ENCODE measurements around the gene RNF223.
A peak's percentile ranks its signal among the peaks of the same experiment; 100 is the strongest.
"Not testable (repeated sequence)": the region's sequence is repeated elsewhere in the genome, so short reads cannot be mapped to it uniquely, and the experiment has no call there.

RNF223 gene

DNA sequence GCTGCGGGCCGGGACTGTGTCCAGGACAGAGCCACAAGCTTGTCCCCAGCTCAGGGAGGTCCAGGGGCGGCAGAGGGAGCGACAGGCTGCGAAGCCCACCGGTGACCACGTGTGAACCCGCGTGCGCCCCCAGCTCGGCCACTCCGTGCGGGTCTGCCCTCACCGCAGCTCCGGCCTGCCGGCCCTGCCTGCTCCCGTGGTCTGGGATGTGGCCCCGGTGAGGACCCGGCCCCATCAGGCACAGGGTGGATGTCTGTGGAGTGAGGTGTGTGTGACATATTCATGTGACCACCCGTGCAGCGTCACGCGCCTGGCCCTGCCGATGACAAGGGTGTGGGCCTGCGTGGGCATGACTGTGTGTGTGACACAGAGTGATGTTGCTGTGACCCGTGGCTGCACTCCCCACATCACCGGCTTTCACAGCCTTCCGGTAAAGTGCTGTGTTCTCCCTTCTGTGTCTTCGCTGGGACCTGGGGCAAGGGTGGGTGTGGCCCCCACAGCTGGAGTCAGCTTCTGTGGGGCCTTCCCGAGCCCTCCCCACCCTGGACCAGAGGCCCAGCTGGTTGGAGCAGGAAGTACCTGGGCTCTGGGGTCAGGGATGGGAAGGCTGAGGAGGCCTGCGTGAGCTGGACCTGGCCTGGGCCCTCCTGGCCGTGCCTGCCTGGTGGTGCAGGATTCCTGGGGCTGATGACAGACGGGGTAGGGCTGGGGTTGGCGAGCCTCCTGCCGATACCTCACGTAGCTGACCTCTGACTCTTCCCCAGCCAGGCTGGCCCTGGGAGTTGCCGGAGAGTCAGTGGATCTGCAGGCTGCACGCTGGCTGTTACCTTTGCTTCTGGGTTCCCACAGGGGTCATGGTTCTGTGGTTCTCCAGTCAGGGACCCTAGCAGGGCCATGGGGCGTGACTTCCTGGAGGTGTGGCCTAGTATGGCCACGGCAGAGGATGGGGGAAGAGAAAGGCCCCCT, 4.1 kb downstream of the RNF223 start:
- DNase-seq = no peak

DNA sequence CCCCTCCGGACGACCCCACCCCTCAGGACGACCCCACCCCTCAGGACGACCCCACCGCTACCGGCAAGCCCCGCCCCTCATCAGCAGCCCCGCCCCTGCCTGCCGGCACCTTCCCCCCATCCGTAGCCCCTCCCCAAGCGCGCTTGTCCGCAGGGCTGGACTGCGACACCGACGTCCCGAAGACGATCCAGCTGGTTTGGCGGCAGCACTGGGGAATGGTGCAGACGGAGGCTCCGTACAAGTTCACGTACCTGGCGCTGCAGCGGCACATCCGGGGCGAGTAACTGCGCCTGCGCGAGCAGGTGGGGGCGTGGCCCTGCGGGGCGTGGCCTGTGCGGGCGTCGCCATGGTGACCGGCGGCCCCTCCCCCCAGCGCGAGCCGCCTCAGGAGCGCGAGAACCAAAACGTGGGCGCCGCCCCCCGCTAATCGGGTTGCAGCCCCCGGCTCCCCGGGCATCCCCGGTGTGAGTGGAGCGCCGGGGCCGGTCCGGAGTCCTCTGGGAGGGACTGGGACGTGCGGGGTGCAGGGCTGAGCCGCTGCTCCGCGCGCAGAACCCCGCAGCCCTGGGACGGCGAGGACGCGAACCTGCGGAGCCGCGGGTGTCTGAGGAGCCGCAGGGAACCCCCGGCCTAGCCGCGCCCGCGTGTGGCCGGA, 4.9 kb downstream of the RNF223 start:
- DNase-seq = peak; percentile 9

DNA sequence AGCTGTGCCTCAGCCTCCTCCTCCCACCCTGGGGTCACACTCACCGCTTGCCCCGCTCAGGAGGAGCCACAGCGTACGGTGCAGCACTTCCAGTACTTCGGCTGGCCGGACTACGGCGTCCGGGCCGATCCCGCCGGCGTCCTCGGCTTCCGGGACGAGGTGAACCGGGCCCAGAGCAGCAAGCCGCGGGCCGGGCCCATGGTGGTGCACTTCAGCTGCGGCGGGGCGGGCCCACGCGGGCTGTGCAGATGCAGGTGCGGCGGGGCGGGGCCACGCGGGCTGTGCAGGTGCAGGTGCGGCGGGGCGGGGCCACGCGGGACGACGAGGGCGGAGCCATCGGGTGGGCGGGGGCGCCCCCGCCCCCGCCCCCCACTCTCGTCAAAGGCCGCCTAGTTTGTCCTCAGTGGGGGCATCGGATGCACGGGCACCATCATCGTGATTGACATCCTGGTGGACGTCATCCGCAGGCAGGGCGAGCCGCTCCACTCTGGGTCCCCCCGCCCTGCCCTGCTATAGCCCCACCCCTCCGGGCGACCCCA, 5.5 kb downstream of the RNF223 start:
- DNase-seq = no peak

DNA sequence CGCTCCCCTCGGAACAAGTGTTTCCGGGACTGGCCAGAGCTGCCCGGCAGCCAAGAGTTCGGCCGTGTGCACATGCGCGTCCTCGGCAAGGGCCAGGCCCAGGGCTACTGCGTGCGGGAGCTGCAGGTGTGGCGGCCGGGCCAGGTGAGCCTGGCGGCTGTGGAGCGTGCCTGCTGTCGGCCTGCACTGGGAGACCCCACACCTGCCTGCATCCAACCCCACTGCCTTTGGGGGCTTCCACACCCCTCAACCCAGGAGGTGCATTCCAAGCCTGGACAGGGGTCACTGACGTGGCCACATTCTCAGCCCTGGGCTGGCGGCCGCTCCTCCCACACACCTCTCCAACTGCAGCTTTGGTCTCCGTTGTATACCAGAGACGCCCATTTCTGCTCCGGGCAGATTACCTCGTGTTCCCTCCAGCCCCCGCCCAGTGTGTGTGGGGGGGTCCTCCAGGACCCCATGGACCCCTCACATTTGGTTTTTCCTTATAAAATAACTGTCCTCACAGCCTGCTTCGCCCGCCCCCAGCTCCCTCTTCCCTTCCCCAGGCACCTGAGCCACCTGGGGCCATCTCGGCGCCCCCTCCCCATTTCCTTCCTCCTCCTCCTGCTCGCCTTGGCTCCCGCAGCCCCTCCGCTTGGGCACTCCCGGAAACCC, 6.1 kb downstream of the RNF223 start:
- DNase-seq = no peak

DNA sequence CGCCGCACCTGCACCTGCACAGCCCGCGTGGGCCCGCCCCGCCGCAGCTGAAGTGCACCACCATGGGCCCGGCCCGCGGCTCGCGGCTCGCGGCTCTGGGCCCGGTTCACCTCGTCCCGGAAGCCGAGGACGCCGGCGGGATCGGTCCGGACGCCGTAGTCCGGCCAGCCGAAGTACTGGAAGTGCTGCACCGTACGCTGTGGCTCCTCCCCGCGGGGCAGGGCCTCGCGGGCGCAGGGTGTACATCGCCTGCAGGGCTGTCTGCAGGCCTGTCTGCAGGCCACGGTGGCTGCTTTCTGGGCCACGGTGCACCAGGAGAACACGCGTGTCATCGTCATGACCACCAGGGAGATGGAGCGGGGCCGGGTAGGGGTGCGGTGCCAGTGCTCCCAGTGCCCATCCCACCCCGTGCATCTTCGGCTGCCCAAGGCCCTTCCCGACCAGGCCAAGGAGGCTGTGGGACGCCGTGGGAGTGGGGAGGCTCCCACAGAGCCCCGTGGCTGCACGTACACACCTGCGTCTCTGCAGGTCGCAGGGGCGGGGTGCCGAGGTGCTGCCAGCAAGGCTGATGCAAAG, 6.7 kb downstream of the RNF223 start:
- DNase-seq = no peak

DNA sequence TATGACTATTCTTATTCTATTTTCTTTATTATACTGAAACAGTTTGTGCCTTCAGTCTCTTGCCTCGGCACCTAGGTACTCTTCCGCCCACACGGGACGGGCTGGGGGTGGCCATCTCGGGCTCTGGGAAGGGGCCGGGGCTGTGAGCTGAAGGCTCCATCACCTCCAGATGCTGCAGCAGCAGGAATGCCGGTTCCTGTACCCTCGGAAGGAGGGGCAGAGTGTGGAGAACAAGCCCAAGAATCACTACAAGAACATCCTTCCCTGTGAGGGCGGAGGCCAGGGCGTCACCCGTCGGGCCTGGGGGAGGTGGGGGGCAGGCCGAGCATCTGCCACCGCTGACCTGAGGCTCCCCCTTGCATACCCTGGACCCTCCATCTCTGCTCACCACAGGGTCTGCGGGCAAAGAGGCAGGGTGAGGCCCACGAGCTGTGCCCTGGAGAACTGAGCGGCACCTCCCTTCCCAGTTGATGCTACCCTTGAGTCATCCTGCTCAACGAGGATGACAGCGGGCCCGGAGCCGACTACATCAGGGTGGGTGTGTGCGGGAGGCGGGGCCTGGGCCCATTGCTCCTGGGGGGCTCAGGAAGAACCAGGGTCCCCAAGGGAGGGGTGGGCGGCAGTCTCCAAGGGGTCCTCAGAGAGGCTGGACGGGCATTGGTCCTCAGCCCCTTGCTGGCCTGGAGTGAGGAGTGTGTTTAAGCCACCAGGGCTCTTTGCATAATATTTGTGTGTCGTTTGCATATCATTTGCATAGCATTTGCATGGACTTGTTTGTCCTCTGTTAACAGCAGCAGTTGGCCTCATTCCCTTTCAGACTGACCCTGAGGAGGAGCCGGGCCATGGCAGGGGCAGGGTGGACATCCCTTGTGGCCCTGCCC, 7.5 kb downstream of the RNF223 start:
- DNase-seq = no peak

DNA sequence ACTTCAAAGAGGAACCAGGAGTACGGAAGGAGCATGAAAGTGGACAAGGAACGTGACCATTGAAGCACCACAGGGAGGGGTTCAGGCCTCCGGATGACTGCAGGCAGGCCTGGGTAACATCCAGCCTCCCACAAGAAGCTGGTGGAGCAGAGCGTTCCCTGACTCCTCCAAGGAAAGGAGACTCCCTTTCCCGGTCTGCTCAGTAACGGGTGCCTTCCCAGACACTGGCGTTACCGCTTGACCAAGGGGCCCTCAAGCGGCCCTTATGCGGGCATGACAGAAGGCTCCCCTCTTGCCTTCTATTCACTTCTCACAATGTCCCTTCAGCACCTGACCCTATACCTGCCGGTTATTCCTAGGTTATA, 8.2 kb downstream of the RNF223 start:
- DNase-seq = not testable (repeated sequence)

DNA sequence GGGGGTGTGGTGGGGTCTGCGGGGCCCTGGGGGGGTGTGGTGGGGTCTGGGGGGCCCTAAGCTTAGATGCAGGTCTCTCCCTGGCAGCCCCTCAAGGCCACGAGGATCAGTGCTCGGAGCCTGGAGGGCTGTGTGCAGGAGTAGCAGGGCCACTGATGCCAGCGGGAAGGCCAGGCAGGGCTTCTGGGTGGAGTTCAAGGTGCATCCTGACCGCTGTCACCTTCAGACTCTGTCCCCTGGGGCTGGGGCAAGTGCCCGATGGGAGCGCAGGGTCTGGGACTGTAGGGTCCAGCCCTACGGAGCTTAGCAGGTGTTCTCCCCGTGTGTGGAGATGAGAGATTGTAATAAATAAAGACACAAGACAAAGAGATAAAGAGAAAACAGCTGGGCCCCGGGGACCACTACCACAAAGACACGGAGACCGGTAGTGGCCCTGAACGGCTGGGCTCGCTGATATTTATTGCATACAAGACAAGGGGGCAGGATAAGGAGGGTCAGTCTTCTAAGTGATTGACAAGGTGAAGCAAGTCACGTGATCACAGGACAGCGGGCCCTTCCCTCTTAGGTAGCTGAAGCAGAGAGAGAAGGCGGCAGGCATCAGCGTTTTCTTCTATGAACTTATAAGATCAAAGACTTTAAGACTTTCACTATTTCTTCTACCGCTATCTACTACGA, 8.7 kb downstream of the RNF223 start:
- DNase-seq = no peak

DNA sequence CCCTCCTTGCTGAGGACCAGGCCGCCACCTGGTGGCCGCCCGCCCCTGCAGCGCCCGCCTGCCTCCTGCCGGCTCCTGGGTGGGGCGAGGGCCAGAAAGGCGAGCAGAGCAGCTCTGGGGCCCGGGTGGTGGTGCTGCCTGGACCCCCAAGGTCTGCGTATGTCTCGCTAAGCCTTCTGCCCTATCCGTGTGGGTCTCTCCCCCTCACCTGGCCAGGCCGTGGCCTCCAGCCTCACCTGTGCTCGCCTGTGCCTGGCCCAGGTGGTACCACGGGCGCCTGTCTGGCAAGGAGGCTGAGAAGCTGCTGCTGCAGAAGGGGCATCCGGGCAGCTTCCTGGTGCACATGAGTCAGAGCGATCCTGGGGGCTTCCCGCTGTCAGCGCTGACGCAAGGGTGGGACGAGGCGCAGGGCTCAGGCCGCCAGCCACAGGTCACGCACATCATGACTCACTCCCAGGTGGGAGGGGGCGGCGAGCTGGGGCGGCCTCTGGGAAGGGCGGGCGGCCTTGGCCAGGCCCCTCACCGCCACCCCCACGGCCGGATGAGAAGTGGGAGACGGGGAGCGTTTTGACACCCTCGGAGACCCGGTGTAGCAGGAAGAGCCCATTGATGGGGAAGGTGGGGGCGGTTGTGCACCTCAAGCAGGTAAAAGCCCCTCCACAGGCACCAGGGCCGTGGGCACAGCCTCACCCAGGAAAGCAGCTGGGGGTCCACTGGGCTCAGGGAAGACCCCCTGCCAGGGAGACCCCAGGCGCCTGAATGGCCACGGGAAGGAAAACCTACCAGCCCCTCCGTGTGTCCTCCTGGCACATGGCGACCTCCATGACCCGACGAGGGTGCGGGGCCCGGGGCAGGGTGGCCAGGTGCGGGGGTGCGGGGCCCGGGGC, 9.9 kb downstream of the RNF223 start:
- DNase-seq = no peak

DNA sequence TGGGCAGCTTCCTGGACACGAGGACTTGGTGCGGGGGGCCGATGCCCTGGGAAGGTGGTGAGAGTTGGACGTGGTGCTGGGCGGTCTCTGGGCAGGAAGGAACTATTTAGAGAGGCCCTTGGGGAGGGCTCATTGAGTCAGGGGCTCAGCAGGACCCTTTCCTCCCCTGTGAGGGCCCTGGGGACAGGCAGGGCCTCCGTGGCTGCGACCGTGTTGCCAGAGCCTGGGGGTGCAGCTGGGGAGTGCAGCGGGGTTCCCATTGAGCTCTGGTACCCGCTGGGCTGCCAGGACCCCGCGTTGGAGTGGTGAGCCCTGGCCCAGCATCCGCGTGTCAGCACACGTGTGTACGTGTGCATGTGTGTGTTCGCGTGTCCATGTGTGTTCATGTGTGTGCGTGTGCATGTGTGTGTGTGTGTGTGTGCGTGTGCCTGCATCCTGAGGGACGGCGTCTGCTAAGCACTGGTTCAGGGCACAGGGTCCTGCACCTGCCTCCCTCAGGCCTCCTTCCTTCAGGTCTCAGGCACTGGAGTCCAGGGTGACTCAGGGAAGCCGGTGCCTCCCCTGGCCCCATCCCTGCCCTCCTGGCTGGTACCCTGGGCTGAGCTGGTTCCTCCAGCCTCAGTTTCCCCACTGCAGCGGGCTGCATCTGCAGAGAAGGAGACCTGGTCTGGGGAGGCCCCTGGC, 10.7 kb downstream of the RNF223 start:
- DNase-seq = no peak

DNA sequence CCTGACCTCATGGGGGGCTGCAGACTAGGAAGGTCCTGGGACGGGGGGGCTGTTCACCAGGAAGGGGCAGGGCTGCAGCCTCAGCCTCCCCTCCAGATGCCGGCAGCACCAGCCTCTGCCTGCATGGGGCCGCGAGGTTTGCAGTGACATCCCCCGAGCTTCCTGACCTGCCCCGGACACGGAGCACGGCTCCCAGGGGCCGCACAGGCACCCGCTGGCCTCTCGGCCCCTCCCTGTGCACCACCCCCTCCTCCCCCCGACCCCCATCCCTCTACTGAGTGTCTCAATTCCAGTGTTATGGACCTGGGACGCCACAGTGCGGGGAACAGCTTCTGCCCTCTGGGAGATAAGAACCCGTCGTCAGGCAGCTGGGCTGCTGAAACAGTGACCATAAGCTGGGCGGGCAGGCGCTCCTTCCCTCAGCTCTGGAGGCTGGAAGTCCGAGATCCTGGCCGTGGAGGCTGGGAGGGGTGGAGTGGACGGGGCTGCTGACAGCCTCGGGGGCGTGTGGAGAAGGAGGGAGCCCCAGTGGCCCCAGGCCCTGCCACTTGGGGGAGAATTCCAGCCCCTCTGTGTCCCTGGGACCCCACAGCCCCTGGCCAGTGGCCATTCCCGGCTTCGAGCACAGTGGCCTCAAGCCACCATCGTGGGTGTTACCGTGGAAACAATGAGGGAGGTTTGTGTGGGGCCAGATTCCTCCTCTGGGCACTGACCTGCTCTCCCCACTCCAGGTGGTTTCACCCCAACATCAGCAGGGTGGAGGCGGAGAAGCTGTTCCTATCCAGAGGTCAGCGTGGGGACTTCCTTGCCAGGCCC, 11.6 kb downstream of the RNF223 start:
- no peak for DNase-seq

DNA sequence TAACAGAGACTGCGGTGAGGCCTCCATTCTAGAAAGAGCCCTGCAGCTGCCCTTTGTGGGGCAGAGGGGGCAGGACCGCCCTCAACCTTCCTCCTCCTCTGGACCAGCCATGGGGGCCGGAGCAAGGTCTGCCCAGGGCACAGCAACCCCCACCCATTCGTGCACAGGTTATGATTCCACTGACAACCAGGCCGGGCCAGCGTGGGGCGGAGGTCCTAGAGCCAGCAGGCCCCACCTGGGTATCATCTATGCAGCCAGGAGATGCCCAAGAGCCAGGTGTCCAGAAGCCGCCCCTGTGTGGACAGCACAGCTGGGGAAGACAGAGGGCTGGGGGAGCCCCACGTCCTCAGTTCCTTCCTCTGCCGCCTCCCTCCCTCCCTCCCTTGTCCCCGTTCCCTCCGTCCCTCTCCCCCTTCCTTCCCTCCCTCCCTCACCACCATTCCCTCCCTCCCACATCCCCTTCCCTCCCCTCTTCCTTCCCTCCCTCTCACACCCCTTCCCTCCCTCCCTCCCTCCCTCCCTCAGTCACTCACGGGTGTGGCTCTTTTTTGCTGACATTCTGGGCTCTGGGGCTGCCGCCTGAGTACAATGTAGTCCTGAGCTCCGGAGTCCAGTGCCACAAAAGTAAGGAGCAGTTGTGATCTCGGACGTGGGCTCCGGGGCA, 12.3 kb downstream of the RNF223 start:
- no peak for DNase-seq

DNA sequence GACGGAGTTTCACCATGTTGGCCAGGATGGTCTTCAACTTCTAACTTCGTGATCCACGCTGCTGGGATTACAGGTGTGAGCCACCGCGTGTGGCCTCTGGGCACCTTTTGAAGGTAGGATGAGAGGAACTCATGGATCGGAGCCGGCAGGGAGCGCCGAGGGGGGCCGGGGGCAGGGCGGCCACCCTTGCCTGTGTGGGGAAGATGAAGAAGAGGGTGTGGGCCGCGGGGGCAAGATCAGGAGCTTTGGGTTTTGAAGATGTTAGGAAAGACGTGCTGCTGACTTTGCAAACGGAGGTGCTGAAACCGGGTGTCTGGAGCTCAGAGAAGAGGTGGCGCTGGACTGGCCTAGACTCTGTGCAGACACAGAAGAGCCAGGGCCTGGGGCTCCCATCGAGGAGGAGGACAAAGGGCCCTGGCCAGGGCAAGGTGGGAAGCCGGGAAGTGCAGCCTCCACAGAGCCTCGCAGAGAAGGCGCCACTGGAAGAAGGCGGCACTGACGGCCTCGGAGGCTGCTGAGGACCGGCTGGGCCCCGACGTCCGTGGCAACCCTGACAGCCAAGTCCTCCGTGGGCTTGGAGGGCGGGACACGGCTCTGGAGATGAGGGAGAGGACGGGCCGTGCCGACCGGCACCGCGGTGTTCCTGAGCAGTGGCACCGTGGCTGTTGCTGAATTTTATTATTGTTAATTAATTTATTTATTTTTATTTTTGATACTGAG, 13.7 kb downstream of the RNF223 start:
- no peak for DNase-seq

DNA sequence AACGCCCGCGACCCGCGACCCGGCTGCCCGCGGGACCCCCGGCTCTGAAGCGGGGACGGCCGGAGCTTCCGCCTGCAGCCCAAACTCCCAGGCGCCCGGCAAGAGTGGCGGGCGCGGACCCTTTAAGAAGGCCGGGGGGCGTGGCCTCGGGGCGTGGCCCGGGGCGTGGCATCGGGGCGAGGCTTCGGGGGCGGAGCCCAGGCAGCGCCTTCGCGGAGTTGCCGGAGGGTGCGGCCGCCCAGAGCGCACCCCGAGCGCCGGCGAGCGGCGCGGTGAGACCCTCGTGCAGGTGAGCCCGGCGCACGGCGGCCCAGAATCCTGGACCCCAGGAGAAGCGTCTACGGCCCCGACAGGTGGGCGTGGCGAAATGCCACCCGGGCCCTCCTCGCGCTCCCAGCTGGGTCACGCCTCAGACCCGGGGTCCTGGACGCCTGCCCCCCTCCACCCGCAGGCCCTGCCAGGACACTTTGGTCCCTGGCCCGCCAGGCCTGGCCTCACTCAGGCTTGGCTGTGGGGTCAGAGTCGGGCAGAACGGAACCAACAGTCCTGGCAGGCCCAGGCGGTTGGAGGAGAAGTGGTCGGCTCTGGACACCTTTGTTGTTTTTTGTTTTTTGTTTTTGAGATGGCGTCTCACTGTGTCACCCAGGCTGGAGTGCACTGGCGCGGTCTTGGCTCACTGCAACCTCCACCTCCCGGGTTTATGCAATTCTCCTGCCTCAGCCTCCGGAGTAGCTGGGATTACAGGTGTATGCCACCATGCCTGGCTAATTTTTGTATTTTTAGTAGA, 14.4 kb downstream of the RNF223 start:
- peak; percentile 29 for DNase-seq

DNA sequence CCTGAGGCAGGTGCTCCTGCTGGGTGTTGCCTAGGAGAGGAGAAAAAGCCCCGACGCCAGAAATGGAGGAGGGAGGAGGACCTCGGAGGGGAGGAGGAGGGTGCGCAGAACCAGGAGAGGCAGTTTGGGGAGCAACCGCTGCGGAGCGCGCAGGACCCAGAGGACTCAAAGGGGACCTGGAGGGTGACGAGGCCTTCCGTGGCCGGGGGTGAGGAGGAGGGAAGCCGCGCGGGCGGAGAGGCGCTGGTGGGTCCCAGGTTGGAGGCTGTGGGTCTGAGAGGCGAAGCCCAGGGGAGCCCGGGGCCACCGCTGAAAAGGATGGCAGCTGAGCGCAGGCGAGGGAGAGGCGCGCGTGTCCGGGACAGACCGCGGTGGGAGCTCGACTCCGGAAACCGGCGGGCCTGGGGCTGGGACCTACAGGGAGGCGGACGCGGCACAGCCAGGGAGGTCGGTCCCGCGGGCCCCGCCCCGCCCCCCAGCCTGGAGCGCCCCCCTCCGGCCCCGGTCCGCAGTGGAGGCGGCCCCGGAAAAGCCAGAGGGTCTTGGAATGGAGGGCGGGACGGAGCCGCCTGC, 15.1 kb downstream of the RNF223 start:
- no peak for DNase-seq
